CD14-positive monocyte (primary cell): ENCODE measurements around the gene AP2B1. TPM values are rescaled to one million over a fixed set of nuclear protein-coding genes. Genes with fewer than 3 reads are reported as not detected.

Experiments
- DNase-seq, 3 donors: peaks; one replicate each; pipeline ENCODE4 v3.0.0-alpha.2; 2011 to 2022
- H2AFZ ChIP-seq: 2 replicates; pipeline ENCODE4 v1.6.0; 2012; ENCODE audit warnings: mild to moderate bottlenecking, low read depth, low read length, inconsistent platforms; ENCODE audit not compliant: insufficient read depth, poor library complexity, severe bottlenecking
- H3K27ac ChIP-seq, 2 donors: 1 replicate in 1 of 2; 2 replicates in 1 of 2; pipeline ENCODE4 v1.5.1; 2012 to 2013; ENCODE audit warnings: low read length in 2 of 2, control low read depth in 1 of 2, inconsistent platforms in 1 of 2, low read depth in 1 of 2, mild to moderate bottlenecking in 1 of 2
- H3K27me3 ChIP-seq, 2 donors: one replicate each; pipeline versions ENCODE4 v1.6.0 to v1.6.1; 2011 to 2013; ENCODE audit warnings: low read length in 2 of 2; ENCODE audit not compliant: control insufficient read depth in 2 of 2, insufficient read depth in 2 of 2
- H3K36me3 ChIP-seq, 2 donors: replicated peaks in 1 of 2; 1 replicate in 1 of 2; 2 replicates in 1 of 2; pipeline versions ENCODE4 v1.5.1 to v1.6.1; 2012 to 2013; ENCODE audit warnings: low read length in 2 of 2, control low read depth in 1 of 2, inconsistent platforms in 1 of 2, mild to moderate bottlenecking in 1 of 2; ENCODE audit not compliant: insufficient read depth in 2 of 2, control insufficient read depth in 1 of 2
- H3K4me1 ChIP-seq, 2 donors: 1 replicate in 1 of 2; 2 replicates in 1 of 2; pipeline versions ENCODE4 v1.5.1 to v1.6.1; 2012 to 2013; ENCODE audit warnings: low read length in 2 of 2, control low read depth in 1 of 2, inconsistent platforms in 1 of 2, mild to moderate bottlenecking in 1 of 2, moderate library complexity in 1 of 2; ENCODE audit not compliant: insufficient read depth in 2 of 2, control insufficient read depth in 1 of 2
- H3K4me2 ChIP-seq: replicated peaks from 2 replicates; pipeline ENCODE3; 2012; ENCODE audit warnings: low read length, moderate library complexity, mild to moderate bottlenecking; ENCODE audit not compliant: poor library complexity, severe bottlenecking; ENCODE audit errors: extremely low read depth
- H3K4me3 ChIP-seq, 3 experiments: fragments of 200-600 bp in 1 of 3; sonication (generic) in 1 of 3; replicated peaks in 1 of 3; 1 replicate in 2 of 3; 2 replicates in 1 of 3; pipeline ENCODE4 v1.5.1; 2011 to 2013; ENCODE audit warnings: low read length in 3 of 3, mild to moderate bottlenecking in 3 of 3, control low read depth in 2 of 3, low read depth in 2 of 3, inconsistent platforms in 1 of 3, moderate library complexity in 1 of 3
- H3K79me2 ChIP-seq: 2 replicates; pipeline ENCODE4 v1.6.0; 2012; ENCODE audit warnings: mild to moderate bottlenecking, control low read depth, inconsistent platforms, low read length, moderate library complexity; ENCODE audit not compliant: insufficient read depth
- H3K9ac ChIP-seq: 2 replicates; pipeline ENCODE4 v1.6.0; 2017; ENCODE audit warnings: low read length, mild to moderate bottlenecking; ENCODE audit not compliant: insufficient read depth, poor library complexity, severe bottlenecking
- H3K9me3 ChIP-seq, 2 donors: replicated peaks in 1 of 2; 1 replicate in 1 of 2; 2 replicates in 1 of 2; pipeline versions ENCODE4 v1.5.1 to v1.6.1; 2012 to 2013; ENCODE audit warnings: low read length in 2 of 2, control low read depth in 1 of 2; ENCODE audit not compliant: control insufficient read depth in 1 of 2, insufficient read depth in 1 of 2
- H4K20me1 ChIP-seq: 2 replicates; pipeline ENCODE4 v1.6.0; 2012; ENCODE audit warnings: mild to moderate bottlenecking, low read length, control low read depth, moderate library complexity; ENCODE audit not compliant: insufficient read depth
- H3K27ac Mint-ChIP-seq, 7 donors: one replicate each; pipeline ENCODE4 v1.8.0; 2020; ENCODE audit warnings: mild to moderate bottlenecking in 7 of 7, mixed read lengths in 7 of 7, moderate library complexity in 6 of 7, inconsistent platforms in 2 of 7
- H3K27me3 Mint-ChIP-seq, 3 donors: one replicate each; pipeline ENCODE4 v1.8.0; 2021 to 2022; ENCODE audit warnings: low read depth in 3 of 3, mild to moderate bottlenecking in 3 of 3, mixed read lengths in 3 of 3, moderate library complexity in 3 of 3, inconsistent platforms in 1 of 3
- H3K36me3 Mint-ChIP-seq, 2 donors: one replicate each; pipeline ENCODE4 v1.8.0; 2020; ENCODE audit warnings: mixed read lengths in 2 of 2, inconsistent platforms in 1 of 2, mild to moderate bottlenecking in 1 of 2
- H3K4me1 Mint-ChIP-seq: one replicate; pipeline ENCODE4 v1.8.0; 2020; ENCODE audit warnings: mild to moderate bottlenecking, mixed read lengths
- H3K4me3 Mint-ChIP-seq, 2 donors: one replicate each; pipeline ENCODE4 v1.8.0; 2020; ENCODE audit warnings: mild to moderate bottlenecking in 2 of 2, mixed read lengths in 2 of 2, moderate library complexity in 1 of 2
- H3K9me3 Mint-ChIP-seq, 7 donors: one replicate each; pipeline ENCODE4 v1.8.0; 2020 to 2022; ENCODE audit warnings: mixed read lengths in 7 of 7, mild to moderate bottlenecking in 6 of 7, moderate library complexity in 6 of 7, inconsistent platforms in 2 of 7
- CTCF ChIP-seq: fragments of 200-600 bp; IDR thresholded peaks from one replicate; pipeline ENCODE4 v1.8.0; 2022; ENCODE audit warnings: antibody characterized with exemption, mild to moderate bottlenecking
- WGBS: methylation state at CpG from one replicate; pipeline ENCODE4 v1.1.5; 2013; ENCODE audit warnings: missing lambda C conversion rate; ENCODE audit not compliant: insufficient coverage; 5-methylcytosine and 5-hydroxymethylcytosine counted together
- intact Hi-C, 2 donors: fragments of 100-400 bp; cut with micrococcal nuclease; formaldehyde crosslinking; loops; one replicate each; pipeline versions ENCODE4 v1.15.0 to v1.15.1; 2023
- polyA plus RNA-seq, 3 donors: library from polyadenylated mRNA; depleted of rRNA in 1 of 3; unstranded in 2 of 3; stranded (reverse) in 1 of 3; fragments of 300-500 nt in 2 of 3; fragments of >200 nt in 1 of 3; fragmentation: Illumina TruSeq in 2 of 3; gene quantifications; 1 replicate in 2 of 3; 2 replicates in 1 of 3; pipeline ENCODE4 v1.2.3, GENCODE V29; 2012 to 2021

AP2B1 gene
- polyA plus RNA-seq, 3 donors: 28.7 to 44.2 (median 29.4) TPM

- H3K27ac Mint-ChIP-seq: no peak overlapping the region
- TF ChIP-seq CTCF: no peak
- Histone ChIP-seq H3K4me2 (no peak overlapping the region), H3K27me3 (no peaks in the 10 kb centered on the region), H4K20me1 (no peaks in the 10 kb centered on the region), H3K79me2 (no peaks in the 10 kb centered on the region), H3K9me3 (no peaks in the 10 kb centered on the region), H3K4me3 (no peak overlapping the region), H3K36me3 (no peaks in the 10 kb centered on the region), H3K9ac (no peak overlapping the region), H3K27ac (no peak overlapping the region), H3K4me1 (peaks cover 11 to 18% of the 10 kb centered on the region in 2 donors), H2AFZ (no peak overlapping the region)
- peaks cover 0 to 8% (median 8%) of the 10 kb centered on the region in 3 donors for H3K27me3 Mint-ChIP-seq
- no CpG with 5 or more reads among the region's 1 CpG for WGBS
- H3K4me3 Mint-ChIP-seq: no peak overlapping the region
- H3K36me3 Mint-ChIP-seq: no peaks in the 10 kb centered on the region
- peaks cover 12% of the 10 kb centered on the region for H3K4me1 Mint-ChIP-seq
- intact Hi-C loops: loop anchor here in 1 of 2 donors (10.0 kb wide), 1 partner anchor 256 kb away; the partner anchor contains the start of gene TAF15
- peaks cover 0 to 3% (median 1%) of the 10 kb centered on the region in 7 donors for H3K9me3 Mint-ChIP-seq
- DNase-seq: no peak
Observed at GRCh38 chr17:35548978-35549377, 38.1 kb upstream of the AP2B1 start.

GRCh38 chr17:35553310-35553709, 33.8 kb upstream of the AP2B1 start:
- 83% methylated on average over 1 of the region's 4 CpGs for WGBS
- Histone ChIP-seq H3K36me3 (no peaks in the 10 kb centered on the region), H3K27ac (no peak overlapping the region), H3K4me1 (no peaks in the 10 kb centered on the region), H4K20me1 (no peaks in the 10 kb centered on the region), H2AFZ (no peak overlapping the region), H3K9me3 (no peaks in the 10 kb centered on the region), H3K79me2 (no peaks in the 10 kb centered on the region), H3K27me3 (no peaks in the 10 kb centered on the region), H3K9ac (no peak overlapping the region), H3K4me3 (no peak overlapping the region), H3K4me2 (no peak overlapping the region)
- no peak for DNase-seq
- H3K4me1 Mint-ChIP-seq: peaks cover 4% of the 10 kb centered on the region
- no peaks in the 10 kb centered on the region for H3K36me3 Mint-ChIP-seq
- H3K9me3 Mint-ChIP-seq: peaks cover 0 to 2% (median 0%) of the 10 kb centered on the region in 7 donors
- H3K27ac Mint-ChIP-seq: peak overlapping the region in 1 of 7 donors; percentile 54
- intact Hi-C loops: no loop called here
- peaks cover under 1 to 9% (median 8%) of the 10 kb centered on the region in 3 donors for H3K27me3 Mint-ChIP-seq
- TF ChIP-seq CTCF: no peak
- H3K4me3 Mint-ChIP-seq: no peak overlapping the region
